WERI-Rb-1 (cell line): ENCODE results near the gene UBE3C.
A peak's percentile ranks its signal among the peaks of the same experiment; 100 is the strongest.

Experiments used
- DNase-seq: peaks from one replicate; pipeline ENCODE4 v3.0.0-alpha.2; 2020
- H3K27ac ChIP-seq: fragments of 250-450 bp; sonication (Bioruptor Pico); 2 replicates; pipeline ENCODE4 v1.5.1; 2020; ENCODE audit warnings: mild to moderate bottlenecking, moderate library complexity
- H3K27me3 ChIP-seq: fragments of 250-450 bp; sonication (Bioruptor Pico); 2 replicates; pipeline ENCODE4 v1.5.1; 2021; ENCODE audit warnings: mild to moderate bottlenecking, low read depth, moderate library complexity; ENCODE audit not compliant: insufficient read depth, severe bottlenecking
- H3K36me3 ChIP-seq: fragments of 250-450 bp; sonication (Bioruptor Pico); 2 replicates; pipeline ENCODE4 v1.5.1; 2020; ENCODE audit warnings: mild to moderate bottlenecking, moderate library complexity
- H3K4me3 ChIP-seq: 2 replicates; pipeline ENCODE4 v1.5.1; 2011; ENCODE audit warnings: low read depth, mild to moderate bottlenecking, control low read depth, low read length
- H3K9me3 ChIP-seq: fragments of 250-450 bp; sonication (Bioruptor Pico); 2 replicates; pipeline ENCODE4 v1.5.1; 2021; ENCODE audit warnings: mild to moderate bottlenecking, moderate library complexity; ENCODE audit not compliant: severe bottlenecking
- TF ChIP-seq, protein P1 (sequence below): IDR thresholded peaks from 2 replicates; pipeline ENCODE4 v1.5.1; 2011; ENCODE audit warnings: low read depth, mild to moderate bottlenecking, control low read depth, inconsistent platforms, low read length

UBE3C gene

DNA sequence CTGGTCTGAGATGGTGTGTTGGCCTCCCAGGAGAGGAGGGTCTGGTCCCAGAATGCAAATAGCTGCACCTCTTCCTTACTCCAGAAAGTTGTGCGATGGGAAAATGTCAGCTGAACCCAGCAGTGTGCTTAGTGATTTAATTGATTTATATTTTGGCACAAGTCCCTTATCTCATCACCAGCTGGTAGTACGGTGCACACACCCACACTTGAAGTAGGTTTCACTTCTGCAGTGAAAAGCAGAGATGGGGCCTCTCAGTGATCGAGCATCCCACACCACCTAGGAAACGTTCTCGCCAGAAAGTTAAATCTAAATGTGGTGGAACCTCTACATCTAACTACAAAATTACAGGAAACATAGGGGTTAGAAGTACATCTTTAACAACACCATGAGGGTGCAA lies 80.4 kb downstream of the UBE3C start:
- Histone ChIP-seq H3K27me3 (no peaks in the 10 kb centered on the region), H3K4me3 (no peak overlapping the region), H3K36me3 (peaks cover 36% of the 10 kb centered on the region), H3K9me3 (no peaks in the 10 kb centered on the region), H3K27ac (no peak overlapping the region)
- TF ChIP-seq, protein P1, sequence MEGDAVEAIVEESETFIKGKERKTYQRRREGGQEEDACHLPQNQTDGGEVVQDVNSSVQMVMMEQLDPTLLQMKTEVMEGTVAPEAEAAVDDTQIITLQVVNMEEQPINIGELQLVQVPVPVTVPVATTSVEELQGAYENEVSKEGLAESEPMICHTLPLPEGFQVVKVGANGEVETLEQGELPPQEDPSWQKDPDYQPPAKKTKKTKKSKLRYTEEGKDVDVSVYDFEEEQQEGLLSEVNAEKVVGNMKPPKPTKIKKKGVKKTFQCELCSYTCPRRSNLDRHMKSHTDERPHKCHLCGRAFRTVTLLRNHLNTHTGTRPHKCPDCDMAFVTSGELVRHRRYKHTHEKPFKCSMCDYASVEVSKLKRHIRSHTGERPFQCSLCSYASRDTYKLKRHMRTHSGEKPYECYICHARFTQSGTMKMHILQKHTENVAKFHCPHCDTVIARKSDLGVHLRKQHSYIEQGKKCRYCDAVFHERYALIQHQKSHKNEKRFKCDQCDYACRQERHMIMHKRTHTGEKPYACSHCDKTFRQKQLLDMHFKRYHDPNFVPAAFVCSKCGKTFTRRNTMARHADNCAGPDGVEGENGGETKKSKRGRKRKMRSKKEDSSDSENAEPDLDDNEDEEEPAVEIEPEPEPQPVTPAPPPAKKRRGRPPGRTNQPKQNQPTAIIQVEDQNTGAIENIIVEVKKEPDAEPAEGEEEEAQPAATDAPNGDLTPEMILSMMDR = no peak
- DNase-seq = no peak

GRCh38 chr7:157220916-157221569 lies 82.3 kb downstream of the UBE3C start:
- peaks cover 43% of the 10 kb centered on the region for H3K36me3 ChIP-seq
- no peak overlapping the region for H3K27ac ChIP-seq
- H3K27me3 ChIP-seq = no peaks in the 10 kb centered on the region
- TF ChIP-seq, protein P1 = no peak
- H3K4me3 ChIP-seq = no peak overlapping the region
- H3K9me3 ChIP-seq = no peaks in the 10 kb centered on the region
- no peak for DNase-seq

DNA sequence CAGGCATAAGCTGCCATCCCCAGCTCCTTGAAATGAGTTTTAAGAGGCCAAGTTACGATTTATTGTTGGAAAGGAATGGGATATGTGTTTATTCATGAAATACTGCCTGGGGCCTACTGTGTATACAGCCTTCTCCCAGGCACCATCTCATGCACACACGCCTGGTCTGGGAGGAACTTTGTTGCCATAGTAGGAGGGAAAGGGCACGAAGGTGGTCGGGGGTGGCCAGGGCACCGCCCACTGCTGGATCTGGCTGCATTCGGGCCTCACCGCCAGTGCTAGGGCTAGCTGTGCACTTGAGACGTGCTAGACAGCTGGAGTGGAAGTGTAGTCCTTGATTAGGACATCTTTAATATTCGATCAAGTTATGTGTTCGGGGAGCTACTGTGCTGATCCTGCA lies 84.0 kb downstream of the UBE3C start:
- Histone ChIP-seq H3K9me3 (no peaks in the 10 kb centered on the region), H3K27me3 (no peaks in the 10 kb centered on the region), H3K27ac (no peak overlapping the region), H3K36me3 (peaks cover 37% of the 10 kb centered on the region), H3K4me3 (no peak overlapping the region)
- DNase-seq = no peak
- TF ChIP-seq, protein P1 = no peak

- no peaks in the 10 kb centered on the region for H3K27me3 ChIP-seq
- TF ChIP-seq, protein P1 = no peak
- no peak for DNase-seq
- H3K4me3 ChIP-seq = no peak overlapping the region
- peaks cover 37% of the 10 kb centered on the region for H3K36me3 ChIP-seq
- no peak overlapping the region for H3K27ac ChIP-seq
- H3K9me3 ChIP-seq = no peaks in the 10 kb centered on the region
Measured at GRCh38 chr7:157224627-157225026, 85.9 kb downstream of the UBE3C start.

- peaks cover 66% of the 10 kb centered on the region for H3K36me3 ChIP-seq
Measured at GRCh38 chr7:157228864-157229422, 90.2 kb downstream of the UBE3C start.

More at GRCh38 chr7:157228864-157229422, 90.2 kb downstream of the UBE3C start:
- Histone ChIP-seq H3K4me3 (no peak overlapping the region), H3K9me3 (no peaks in the 10 kb centered on the region), H3K27ac (no peak overlapping the region), H3K27me3 (no peaks in the 10 kb centered on the region)
- DNase-seq = peak; percentile 51
- TF ChIP-seq, protein P1 = peak; percentile 80
